CD1c-positive myeloid dendritic cell (primary cell): ENCODE data around the gene SEMA5B.

ENCODE experiments used
- DNase-seq: peaks from one replicate; pipeline ENCODE4 v3.0.0-alpha.2; 2016; ENCODE audit errors: extremely low spot score

The SEMA5B gene

GRCh38 chr3:122947196-122947595 lies 80.4 kb downstream of the SEMA5B start:
- DNase-seq, result no peak

GRCh38 chr3:122946185-122946584 lies 81.4 kb downstream of the SEMA5B start:
- DNase-seq, result no peak

GRCh38 chr3:122945230-122945629 lies 82.3 kb downstream of the SEMA5B start:
- no peak for DNase-seq

GRCh38 chr3:122944671-122945161 lies 82.8 kb downstream of the SEMA5B start:
- no peak for DNase-seq

- no peak for DNase-seq
Observed at GRCh38 chr3:122943828-122944190, 83.8 kb downstream of the SEMA5B start.

- DNase-seq, result peak; percentile 43
Observed at GRCh38 chr3:122942937-122943827, 84.4 kb downstream of the SEMA5B start.

GRCh38 chr3:122942239-122942638 lies 85.3 kb downstream of the SEMA5B start:
- DNase-seq, result no peak

- peak; percentile 37 for DNase-seq
Observed at GRCh38 chr3:122941228-122942206, 86.0 kb downstream of the SEMA5B start.

- DNase-seq, result no peak
Observed at GRCh38 chr3:122940628-122941086, 86.9 kb downstream of the SEMA5B start.

- peak; percentile 79 for DNase-seq
Observed at GRCh38 chr3:122938783-122939425, 88.7 kb downstream of the SEMA5B start.

GRCh38 chr3:122937745-122938144 lies 89.8 kb downstream of the SEMA5B start:
- peak; percentile 49 for DNase-seq

- DNase-seq, result no peak
Observed at GRCh38 chr3:122936986-122937385, 90.6 kb downstream of the SEMA5B start.

- no peak for DNase-seq
Observed at GRCh38 chr3:122936335-122936734, 91.2 kb downstream of the SEMA5B start.

GRCh38 chr3:122934251-122934650 lies 93.3 kb downstream of the SEMA5B start:
- no peak for DNase-seq

GRCh38 chr3:122932251-122932967 lies 95.2 kb downstream of the SEMA5B start:
- no peak for DNase-seq

- DNase-seq, result no peak
Observed at GRCh38 chr3:122931636-122932035, 95.9 kb downstream of the SEMA5B start.

GRCh38 chr3:122930063-122930997 lies 97.2 kb downstream of the SEMA5B start:
- no peak for DNase-seq

- DNase-seq, result no peak
Observed at GRCh38 chr3:122929188-122930062, 98.1 kb downstream of the SEMA5B start.
